ENCODE results near the gene C6orf120. TPM values are rescaled to one million over a fixed set of nuclear protein-coding genes. Genes with fewer than 3 reads are reported as not detected.

C6orf120 gene
- polyA plus RNA-seq, 1 donor (not counting 4 experiments of a cell fraction or from before 2014, with no cell fraction given) = 18.1 TPM

DNA sequence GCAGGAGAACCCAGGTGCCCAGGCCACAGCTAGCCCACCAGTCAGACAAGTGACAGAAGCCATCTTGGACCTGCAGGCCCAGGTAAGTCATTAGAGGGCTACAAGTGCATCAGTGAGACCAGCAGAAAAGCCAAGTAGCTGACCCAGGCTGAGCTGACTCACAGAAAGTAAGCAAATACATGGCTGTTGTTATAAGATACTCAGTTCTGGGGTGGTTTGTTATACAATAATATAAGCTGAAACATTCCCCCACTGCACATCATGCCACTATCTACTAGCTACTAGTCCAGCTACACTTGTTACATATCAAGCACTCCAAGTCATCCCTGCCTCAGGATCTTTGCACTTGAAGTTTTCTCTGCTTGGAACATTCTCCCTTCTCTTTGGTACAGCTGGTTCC, 39.4 kb downstream of the C6orf120 start:
- Histone ChIP-seq H3K9me3 (ENCODE audit: control insufficient read depth, low read depth, low read length) (no peaks in the 10 kb centered on the region), H3K79me2 (ENCODE audit: control insufficient read depth, insufficient read depth, low read length) (no peaks in the 10 kb centered on the region), H3K4me2 (ENCODE audit: control insufficient read depth, extremely low read depth, insufficient read depth, low read depth, low read length) (no peak overlapping the region), H4K20me1 (ENCODE audit: control insufficient read depth, extremely low read depth, insufficient read depth, low read length) (no peaks in the 10 kb centered on the region), H2AFZ (ENCODE audit: control insufficient read depth, low read length) (no peak overlapping the region), H3K36me3 (ENCODE audit: control insufficient read depth in 2 of 2, extremely low read depth in 1 of 2, insufficient read depth in 2 of 2, low read length in 2 of 2) (no peaks in the 10 kb centered on the region), H3K4me1 (ENCODE audit: control insufficient read depth, extremely low read depth, insufficient read depth, low read length) (no peaks in the 10 kb centered on the region), H3K4me3 (ENCODE audit: control insufficient read depth in 2 of 3, extremely low read depth in 1 of 3, insufficient read depth in 2 of 3, low read depth in 1 of 3, low read length in 3 of 3) (no peak overlapping the region), H3K9ac (ENCODE audit: control insufficient read depth, extremely low read depth, insufficient read depth, low read length) (no peak overlapping the region), H3K27ac (ENCODE audit: control insufficient read depth, insufficient read depth, low read length) (no peak overlapping the region), H3K27me3 (ENCODE audit: control insufficient read depth, extremely low read depth, insufficient read depth, low read length) (no peaks in the 10 kb centered on the region), H3K9me1 (ENCODE audit: control insufficient read depth, extremely low read depth, insufficient read depth, low read length) (no peaks in the 10 kb centered on the region)
- dilution Hi-C loops (cut with MboI; ENCODE audit: extremely low pct_ligation_motif_present, low sequenced_read_pairs) = no loop called here
- no peak for DNase-seq (ENCODE audit: low read depth, low spot score)
- FAIRE-seq = no peak
- no peak for TF ChIP-seq EZH2 (IDR thresholded peaks at IDR 0.05; ENCODE audit: low read length)
- TF ChIP-seq, protein P1, sequence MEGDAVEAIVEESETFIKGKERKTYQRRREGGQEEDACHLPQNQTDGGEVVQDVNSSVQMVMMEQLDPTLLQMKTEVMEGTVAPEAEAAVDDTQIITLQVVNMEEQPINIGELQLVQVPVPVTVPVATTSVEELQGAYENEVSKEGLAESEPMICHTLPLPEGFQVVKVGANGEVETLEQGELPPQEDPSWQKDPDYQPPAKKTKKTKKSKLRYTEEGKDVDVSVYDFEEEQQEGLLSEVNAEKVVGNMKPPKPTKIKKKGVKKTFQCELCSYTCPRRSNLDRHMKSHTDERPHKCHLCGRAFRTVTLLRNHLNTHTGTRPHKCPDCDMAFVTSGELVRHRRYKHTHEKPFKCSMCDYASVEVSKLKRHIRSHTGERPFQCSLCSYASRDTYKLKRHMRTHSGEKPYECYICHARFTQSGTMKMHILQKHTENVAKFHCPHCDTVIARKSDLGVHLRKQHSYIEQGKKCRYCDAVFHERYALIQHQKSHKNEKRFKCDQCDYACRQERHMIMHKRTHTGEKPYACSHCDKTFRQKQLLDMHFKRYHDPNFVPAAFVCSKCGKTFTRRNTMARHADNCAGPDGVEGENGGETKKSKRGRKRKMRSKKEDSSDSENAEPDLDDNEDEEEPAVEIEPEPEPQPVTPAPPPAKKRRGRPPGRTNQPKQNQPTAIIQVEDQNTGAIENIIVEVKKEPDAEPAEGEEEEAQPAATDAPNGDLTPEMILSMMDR (optimal IDR thresholded peaks at IDR 0.05 in 1 of 3, IDR thresholded peaks at IDR 0.05 in 1 of 3, conservative IDR thresholded peaks at IDR 0.05 in 1 of 3; ENCODE audit: extremely low read depth in 1 of 3, insufficient read depth in 2 of 3, low read length in 3 of 3) = no peak

DNA sequence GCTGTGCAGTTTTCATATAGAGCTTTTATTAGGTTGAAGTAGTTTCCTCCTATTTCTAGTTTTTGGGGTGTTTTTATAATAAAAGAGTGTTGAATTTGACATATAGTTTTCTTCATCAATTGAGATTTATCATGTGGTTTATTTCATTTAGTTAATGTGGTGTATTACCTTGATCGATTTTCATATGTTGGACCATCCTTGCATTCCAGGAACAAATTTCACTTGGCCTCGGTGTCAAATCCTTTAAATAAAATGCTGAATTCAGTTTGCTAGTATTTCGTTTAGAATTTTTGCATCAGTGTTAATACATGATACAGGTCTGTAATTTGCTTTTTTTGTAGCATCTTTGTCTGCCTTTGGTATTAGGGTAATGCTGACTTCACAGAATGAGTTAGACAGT, 43.5 kb downstream of the C6orf120 start:
- no peak overlapping the region for H3K9ac ChIP-seq (ENCODE audit: control insufficient read depth, extremely low read depth, insufficient read depth, low read length)
- no peak for DNase-seq (ENCODE audit: low read depth, low spot score)
- H2AFZ ChIP-seq (ENCODE audit: control insufficient read depth, low read length) = no peak overlapping the region
- dilution Hi-C loops (cut with MboI; ENCODE audit: extremely low pct_ligation_motif_present, low sequenced_read_pairs) = no loop called here
- TF ChIP-seq, protein P1 (optimal IDR thresholded peaks at IDR 0.05 in 1 of 3, IDR thresholded peaks at IDR 0.05 in 1 of 3, conservative IDR thresholded peaks at IDR 0.05 in 1 of 3; ENCODE audit: extremely low read depth in 1 of 3, insufficient read depth in 2 of 3, low read length in 3 of 3) = no peak
- no peak for TF ChIP-seq EZH2 (IDR thresholded peaks at IDR 0.05; ENCODE audit: low read length)
- no peak for FAIRE-seq
- H3K27me3 ChIP-seq (ENCODE audit: control insufficient read depth, extremely low read depth, insufficient read depth, low read length) = no peaks in the 10 kb centered on the region
- no peak overlapping the region for H3K27ac ChIP-seq (ENCODE audit: control insufficient read depth, insufficient read depth, low read length)
- peaks cover 6% of the 10 kb centered on the region for H3K4me1 ChIP-seq (ENCODE audit: control insufficient read depth, extremely low read depth, insufficient read depth, low read length)
- H3K9me3 ChIP-seq (ENCODE audit: control insufficient read depth, low read depth, low read length) = no peaks in the 10 kb centered on the region
- no peak overlapping the region for H3K4me3 ChIP-seq (ENCODE audit: control insufficient read depth in 2 of 3, extremely low read depth in 1 of 3, insufficient read depth in 2 of 3, low read depth in 1 of 3, low read length in 3 of 3)
- H3K79me2 ChIP-seq (ENCODE audit: control insufficient read depth, insufficient read depth, low read length) = peaks cover 6% of the 10 kb centered on the region
- no peak overlapping the region for H3K4me2 ChIP-seq (ENCODE audit: control insufficient read depth, extremely low read depth, insufficient read depth, low read depth, low read length)
- no peaks in the 10 kb centered on the region for H4K20me1 ChIP-seq (ENCODE audit: control insufficient read depth, extremely low read depth, insufficient read depth, low read length)
- no peaks in the 10 kb centered on the region for H3K9me1 ChIP-seq (ENCODE audit: control insufficient read depth, extremely low read depth, insufficient read depth, low read length)
- no peaks in the 10 kb centered on the region for H3K36me3 ChIP-seq (ENCODE audit: control insufficient read depth in 2 of 2, extremely low read depth in 1 of 2, insufficient read depth in 2 of 2, low read length in 2 of 2)
